ENCODE measurements around the gene ECHS1. TPM values are rescaled to one million over a fixed set of nuclear protein-coding genes. Genes with fewer than 3 reads are reported as not detected.

The ECHS1 gene
- total RNA-seq, 4 donors from 2014 or later: 96.7 to 123 (median 106) TPM

DNA sequence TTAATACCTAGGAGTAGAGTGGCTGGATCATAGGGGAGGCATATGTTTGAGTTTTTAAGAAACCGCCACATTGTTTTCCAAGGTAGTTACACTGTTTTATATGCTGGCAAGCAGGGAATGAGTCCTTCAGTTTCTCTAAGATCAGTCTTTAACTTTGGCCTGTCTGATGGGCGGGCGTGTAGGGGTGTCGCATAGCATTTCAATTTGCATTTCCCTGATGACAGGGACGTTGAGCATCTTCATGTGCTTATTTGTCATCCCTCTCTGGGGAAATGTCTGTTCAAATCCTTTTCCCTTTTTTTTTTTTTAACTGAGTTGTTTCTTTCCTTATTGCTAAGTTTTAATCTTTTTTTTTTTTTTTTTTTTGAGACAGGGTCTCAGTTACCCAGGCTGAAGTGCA, 30.6 kb upstream of the ECHS1 start:
- DNase-seq (no peak), ATAC-seq (no peak)
- Histone ChIP-seq H3K27me3 (no peaks in the 10 kb centered on the region), H3K27ac (no peak overlapping the region), H3K4me1 (no peaks in the 10 kb centered on the region), H3K9me3 (no peaks in the 10 kb centered on the region), H3K36me3 (peaks cover 0 to 56% of the 10 kb centered on the region in 2 donors), H3K4me3 (no peak overlapping the region)
- in situ Hi-C loops (cut with MboI; ENCODE audit: low sequenced_read_pairs in 4 of 4): no loop called here
- intact Hi-C loops (cut with DNase I; ENCODE audit: low total_unique reads): no loop called here
- no peak for TF ChIP-seq POLR2A (IDR thresholded peaks at IDR 0.05)
- TF ChIP-seq, protein P1, sequence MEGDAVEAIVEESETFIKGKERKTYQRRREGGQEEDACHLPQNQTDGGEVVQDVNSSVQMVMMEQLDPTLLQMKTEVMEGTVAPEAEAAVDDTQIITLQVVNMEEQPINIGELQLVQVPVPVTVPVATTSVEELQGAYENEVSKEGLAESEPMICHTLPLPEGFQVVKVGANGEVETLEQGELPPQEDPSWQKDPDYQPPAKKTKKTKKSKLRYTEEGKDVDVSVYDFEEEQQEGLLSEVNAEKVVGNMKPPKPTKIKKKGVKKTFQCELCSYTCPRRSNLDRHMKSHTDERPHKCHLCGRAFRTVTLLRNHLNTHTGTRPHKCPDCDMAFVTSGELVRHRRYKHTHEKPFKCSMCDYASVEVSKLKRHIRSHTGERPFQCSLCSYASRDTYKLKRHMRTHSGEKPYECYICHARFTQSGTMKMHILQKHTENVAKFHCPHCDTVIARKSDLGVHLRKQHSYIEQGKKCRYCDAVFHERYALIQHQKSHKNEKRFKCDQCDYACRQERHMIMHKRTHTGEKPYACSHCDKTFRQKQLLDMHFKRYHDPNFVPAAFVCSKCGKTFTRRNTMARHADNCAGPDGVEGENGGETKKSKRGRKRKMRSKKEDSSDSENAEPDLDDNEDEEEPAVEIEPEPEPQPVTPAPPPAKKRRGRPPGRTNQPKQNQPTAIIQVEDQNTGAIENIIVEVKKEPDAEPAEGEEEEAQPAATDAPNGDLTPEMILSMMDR (IDR thresholded peaks at IDR 0.05 in 4 of 5, conservative IDR thresholded peaks at IDR 0.05 in 1 of 5): no peak

DNA sequence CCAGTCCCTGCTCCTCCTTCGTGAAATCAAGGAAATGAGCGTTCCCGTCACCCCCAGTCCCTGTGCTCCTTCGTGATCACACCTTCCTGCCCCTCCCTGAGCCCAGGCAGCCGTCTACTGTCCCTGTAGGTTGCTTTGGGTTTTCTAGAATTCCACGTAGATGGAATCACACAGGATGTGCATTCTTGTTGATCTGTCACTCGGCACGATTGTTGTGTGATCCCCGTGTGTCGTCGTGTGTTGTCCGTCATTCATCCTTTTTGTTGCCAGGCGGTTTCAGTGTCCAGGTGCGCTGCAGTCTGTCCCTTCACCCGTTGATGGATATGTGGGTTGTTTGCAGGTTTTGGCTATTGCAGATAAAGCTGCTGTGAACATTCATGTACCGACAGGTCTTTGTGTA, 30.2 kb upstream of the ECHS1 start:
- Histone ChIP-seq H3K27ac (no peak overlapping the region), H3K4me3 (no peak overlapping the region), H3K9me3 (no peaks in the 10 kb centered on the region), H3K4me1 (no peaks in the 10 kb centered on the region), H3K36me3 (peaks cover 0 to 61% of the 10 kb centered on the region in 2 donors), H3K27me3 (no peaks in the 10 kb centered on the region)
- in situ Hi-C loops (cut with MboI; ENCODE audit: low sequenced_read_pairs in 4 of 4): no loop called here
- TF ChIP-seq, protein P1 (IDR thresholded peaks at IDR 0.05 in 4 of 5, conservative IDR thresholded peaks at IDR 0.05 in 1 of 5): no peak
- TF ChIP-seq POLR2A (IDR thresholded peaks at IDR 0.05): no peak
- no peak for DNase-seq
- ATAC-seq: no peak
- intact Hi-C loops (cut with DNase I; ENCODE audit: low total_unique reads): no loop called here

DNA sequence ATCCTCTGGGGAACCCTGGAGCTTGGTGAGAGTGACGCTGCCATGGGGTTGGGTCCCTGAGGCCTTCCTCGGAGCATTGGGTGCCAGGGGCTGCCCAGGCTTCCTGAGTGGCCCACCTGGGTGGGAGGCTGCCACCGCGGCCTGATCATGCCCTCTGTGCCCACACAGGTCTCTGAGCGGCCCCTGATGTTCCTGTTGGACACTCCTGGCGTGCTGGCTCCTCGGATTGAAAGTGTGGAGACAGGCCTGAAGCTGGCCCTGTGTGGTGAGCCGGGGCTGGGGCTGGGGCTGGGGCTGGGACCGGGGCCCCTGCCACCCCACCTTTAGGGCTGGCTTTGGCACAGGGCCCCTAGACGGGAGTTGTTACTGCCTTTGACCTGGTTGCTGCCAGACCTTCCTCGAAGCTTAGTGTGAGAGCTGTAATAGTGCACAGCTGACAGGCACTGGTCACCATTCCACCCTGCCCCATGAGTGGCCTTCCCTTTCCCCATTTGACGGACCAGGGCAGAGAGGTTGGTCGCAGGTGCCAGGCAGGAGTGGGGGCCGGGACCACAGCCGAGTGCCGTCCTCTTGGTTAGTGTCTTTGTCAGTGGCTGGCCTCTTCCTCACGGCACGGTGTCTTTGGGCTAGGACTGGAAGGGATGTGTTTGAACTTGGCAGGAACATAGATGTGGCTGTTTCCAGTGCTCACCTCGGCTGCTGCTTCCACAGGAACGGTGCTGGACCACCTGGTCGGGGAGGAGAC, 29.0 kb upstream of the ECHS1 start:
- Histone ChIP-seq H3K27ac (no peak overlapping the region), H3K36me3 (peaks cover 0 to 59% of the 10 kb centered on the region in 2 donors), H3K4me1 (no peaks in the 10 kb centered on the region), H3K27me3 (no peaks in the 10 kb centered on the region), H3K9me3 (no peaks in the 10 kb centered on the region), H3K4me3 (no peak overlapping the region)
- DNase-seq (no peak), ATAC-seq (no peak)
- TF ChIP-seq, protein P1 (IDR thresholded peaks at IDR 0.05 in 4 of 5, conservative IDR thresholded peaks at IDR 0.05 in 1 of 5): no peak
- TF ChIP-seq POLR2A (IDR thresholded peaks at IDR 0.05): no peak
- in situ Hi-C loops (cut with MboI; ENCODE audit: low sequenced_read_pairs in 4 of 4): no loop called here
- intact Hi-C loops (cut with DNase I; ENCODE audit: low total_unique reads): no loop called here

DNA sequence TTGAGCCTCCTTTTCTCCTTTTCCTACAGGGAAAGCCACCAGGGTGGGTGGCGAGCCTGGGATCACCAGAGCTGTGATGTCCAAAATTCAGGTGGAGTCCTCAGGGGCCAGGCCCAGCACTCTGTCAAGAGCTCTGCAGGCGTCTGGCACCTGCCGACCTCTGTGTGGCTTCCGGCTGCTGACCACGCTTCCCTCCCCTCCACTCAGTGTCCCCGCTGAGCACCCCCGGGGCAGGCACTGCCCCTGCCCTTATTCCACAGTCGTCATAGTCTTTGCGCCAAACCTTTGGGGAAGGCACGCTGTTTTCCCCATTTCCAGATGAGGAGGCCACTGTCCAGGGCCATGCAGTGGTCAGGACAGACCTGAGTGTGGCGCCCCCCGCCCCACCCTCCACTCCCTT, 28.3 kb upstream of the ECHS1 start:
- H3K9me3 ChIP-seq: no peaks in the 10 kb centered on the region
- intact Hi-C loops (cut with DNase I; ENCODE audit: low total_unique reads) (no loop called here), in situ Hi-C loops (cut with MboI; ENCODE audit: low sequenced_read_pairs in 4 of 4) (no loop called here)
- no peaks in the 10 kb centered on the region for H3K27me3 ChIP-seq
- no peak overlapping the region for H3K27ac ChIP-seq
- no peaks in the 10 kb centered on the region for H3K4me1 ChIP-seq
- no peak overlapping the region for H3K4me3 ChIP-seq
- DNase-seq: peak in 1 of 2 donors; percentile 4
- ATAC-seq: no peak
- peaks cover 0 to 65% of the 10 kb centered on the region in 2 donors for H3K36me3 ChIP-seq
- TF ChIP-seq, protein P1 (IDR thresholded peaks at IDR 0.05 in 4 of 5, conservative IDR thresholded peaks at IDR 0.05 in 1 of 5): no peak
- TF ChIP-seq POLR2A (IDR thresholded peaks at IDR 0.05): no peak

Measured in gastrocnemius medialis (tissue), 4 donors.